Sigmoid colon (tissue), 4 donors: ENCODE data around the gene WDFY2.

Experiments
- EP300 ChIP-seq, 4 donors: sonication (generic); formaldehyde crosslinking; IDR thresholded peaks; one replicate each; pipeline ENCODE4 v1.6.1; 2017; ENCODE audit warnings: antibody characterized with exemption in 4 of 4
- POLR2A ChIP-seq, 2 donors: fragments of 450-650 bp; IDR thresholded peaks; one replicate each; pipeline ENCODE4 v1.6.1; 2016; ENCODE audit warnings: antibody characterized with exemption in 2 of 2, mild to moderate bottlenecking in 2 of 2, moderate library complexity in 2 of 2
- POLR2AphosphoS5 ChIP-seq, 4 donors: sonication (generic); formaldehyde crosslinking; IDR thresholded peaks; one replicate each; pipeline ENCODE4 v1.6.1; 2017; ENCODE audit warnings: antibody characterized with exemption in 4 of 4
- TF ChIP-seq, protein P1 (sequence below), 4 experiments: fragments of 450-650 bp in 3 of 4; fragments of 200-600 bp in 1 of 4; IDR thresholded peaks; one replicate each; pipeline ENCODE4 v1.5.1; 2016 to 2019; ENCODE audit warnings: antibody characterized with exemption in 4 of 4, mild to moderate bottlenecking in 3 of 4, moderate library complexity in 2 of 4

DNA sequence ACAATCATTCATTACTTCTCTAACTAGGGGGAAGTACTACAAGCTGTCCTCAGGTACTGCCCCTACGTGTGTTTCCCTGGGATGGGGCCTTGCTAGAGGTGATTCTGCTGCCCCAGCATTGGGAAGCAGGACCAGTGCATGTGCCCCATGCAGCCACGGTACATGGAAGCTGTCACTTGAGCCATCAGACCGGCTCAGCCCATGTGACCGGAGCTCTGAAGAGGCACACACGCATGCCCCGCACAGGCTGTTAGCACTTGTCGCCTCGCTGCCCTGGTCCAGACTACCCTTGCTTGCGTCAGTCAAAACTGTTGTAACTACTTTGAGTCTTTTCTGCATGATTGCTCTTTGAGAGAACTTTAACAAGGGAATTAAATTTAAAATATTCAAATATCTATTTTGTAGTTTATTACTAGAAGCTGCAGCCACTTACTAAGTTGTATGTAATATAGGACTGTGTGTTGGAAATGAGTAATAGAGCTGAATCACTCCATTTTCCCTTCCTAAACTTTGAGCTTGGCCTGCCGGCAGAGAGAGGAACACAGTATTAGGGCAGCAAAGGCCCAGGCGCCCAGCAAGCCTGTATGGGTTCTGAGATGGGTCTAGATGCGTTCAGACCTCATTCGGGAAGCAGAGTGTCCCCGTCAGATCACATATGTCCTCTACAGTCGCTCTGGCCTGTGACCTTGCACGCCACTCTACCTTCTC lies 177.5 kb downstream of the WDFY2 start:
- TF ChIP-seq, protein P1, sequence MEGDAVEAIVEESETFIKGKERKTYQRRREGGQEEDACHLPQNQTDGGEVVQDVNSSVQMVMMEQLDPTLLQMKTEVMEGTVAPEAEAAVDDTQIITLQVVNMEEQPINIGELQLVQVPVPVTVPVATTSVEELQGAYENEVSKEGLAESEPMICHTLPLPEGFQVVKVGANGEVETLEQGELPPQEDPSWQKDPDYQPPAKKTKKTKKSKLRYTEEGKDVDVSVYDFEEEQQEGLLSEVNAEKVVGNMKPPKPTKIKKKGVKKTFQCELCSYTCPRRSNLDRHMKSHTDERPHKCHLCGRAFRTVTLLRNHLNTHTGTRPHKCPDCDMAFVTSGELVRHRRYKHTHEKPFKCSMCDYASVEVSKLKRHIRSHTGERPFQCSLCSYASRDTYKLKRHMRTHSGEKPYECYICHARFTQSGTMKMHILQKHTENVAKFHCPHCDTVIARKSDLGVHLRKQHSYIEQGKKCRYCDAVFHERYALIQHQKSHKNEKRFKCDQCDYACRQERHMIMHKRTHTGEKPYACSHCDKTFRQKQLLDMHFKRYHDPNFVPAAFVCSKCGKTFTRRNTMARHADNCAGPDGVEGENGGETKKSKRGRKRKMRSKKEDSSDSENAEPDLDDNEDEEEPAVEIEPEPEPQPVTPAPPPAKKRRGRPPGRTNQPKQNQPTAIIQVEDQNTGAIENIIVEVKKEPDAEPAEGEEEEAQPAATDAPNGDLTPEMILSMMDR (IDR thresholded peaks at IDR 0.05) = no peak
- TF ChIP-seq POLR2A (IDR thresholded peaks at IDR 0.05) (no peak), POLR2AphosphoS5 (IDR thresholded peaks at IDR 0.05) (no peak), EP300 (IDR thresholded peaks at IDR 0.05) (no peak)
